Rectal smooth muscle tissue (tissue), 1 donor: ENCODE data around the gene RBM18.

ENCODE experiments used
- H3K27ac ChIP-seq: one replicate; pipeline ENCODE4 v1.7.0; 2013; ENCODE audit warnings: low read depth, low read length, inconsistent platforms
- H3K27me3 ChIP-seq: one replicate; pipeline ENCODE4 v1.7.0; 2013; ENCODE audit warnings: low read length; ENCODE audit not compliant: control insufficient read depth, insufficient read depth
- H3K36me3 ChIP-seq: one replicate; pipeline ENCODE4 v1.7.0; 2013; ENCODE audit warnings: low read length; ENCODE audit not compliant: control insufficient read depth, insufficient read depth
- H3K4me1 ChIP-seq: one replicate; pipeline ENCODE4 v1.7.0; 2013; ENCODE audit warnings: low read length; ENCODE audit not compliant: control insufficient read depth, insufficient read depth
- H3K4me3 ChIP-seq: one replicate; pipeline ENCODE4 v1.7.0; 2013; ENCODE audit warnings: low read length
- H3K9ac ChIP-seq: one replicate; pipeline ENCODE4 v1.7.0; 2013; ENCODE audit warnings: low read length

RBM18 gene

DNA sequence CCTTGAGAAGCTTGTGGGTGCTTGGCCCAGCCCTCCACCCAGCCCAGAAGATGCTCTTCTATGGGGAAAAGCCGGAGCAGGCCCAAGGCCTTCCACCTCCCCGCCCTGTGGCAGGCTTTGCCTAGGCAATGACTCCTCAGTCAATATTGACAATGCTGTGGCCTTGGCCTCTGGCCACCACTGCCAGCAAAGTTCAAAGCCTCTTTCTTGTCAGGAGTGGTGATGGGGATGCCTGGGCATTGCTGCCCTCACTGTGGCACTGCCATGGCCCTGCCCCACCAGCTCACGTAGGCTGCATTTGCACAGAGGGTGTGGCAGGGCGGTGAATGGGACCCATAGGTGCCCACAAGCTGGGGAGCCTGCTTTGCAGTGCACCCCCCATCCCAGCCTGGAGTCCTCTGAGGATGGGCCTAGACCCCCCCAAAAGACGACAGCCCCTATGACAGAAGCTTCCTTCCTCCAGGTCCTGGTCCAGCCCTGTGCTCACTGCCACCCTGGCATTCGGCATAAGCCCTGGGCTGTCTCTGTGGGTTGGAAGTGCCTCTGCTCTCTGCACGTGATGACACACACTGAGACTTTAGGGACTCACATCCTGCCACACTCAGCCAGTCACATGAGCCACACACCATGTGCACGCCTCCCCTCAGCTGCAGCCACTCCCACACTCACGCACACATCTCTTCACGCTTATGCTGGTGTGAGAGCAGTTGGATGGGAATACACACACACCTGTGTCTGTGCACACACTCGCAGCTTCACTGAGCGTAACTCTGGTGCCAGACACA lies 73.9 kb downstream of the RBM18 start:
- H3K27me3 ChIP-seq: no peaks in the 10 kb centered on the region
- H3K9ac ChIP-seq: no peak overlapping the region
- H3K36me3 ChIP-seq: no peaks in the 10 kb centered on the region
- H3K4me1 ChIP-seq: no peaks in the 10 kb centered on the region
- H3K4me3 ChIP-seq: no peak overlapping the region
- H3K27ac ChIP-seq: no peak overlapping the region

DNA sequence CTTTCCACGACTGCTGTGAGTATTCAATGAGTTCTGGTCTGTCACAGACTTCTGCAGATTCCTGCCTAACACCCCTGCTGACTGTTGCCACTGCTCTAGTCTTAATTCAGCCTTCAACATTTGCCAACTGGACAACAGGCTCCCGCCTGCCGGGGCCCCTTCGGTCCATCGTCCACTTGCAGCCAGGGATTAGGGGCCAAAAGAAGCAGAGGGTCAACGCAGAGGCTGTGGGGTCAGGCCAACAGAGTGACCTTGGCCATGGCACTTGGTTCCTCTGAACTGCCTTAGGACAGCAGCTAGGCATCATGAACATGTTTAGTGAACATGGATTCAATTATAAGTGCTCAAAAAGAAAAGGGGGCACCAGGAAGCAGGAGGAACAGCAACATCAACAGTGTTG lies 76.3 kb downstream of the RBM18 start:
- no peak overlapping the region for H3K27ac ChIP-seq
- no peaks in the 10 kb centered on the region for H3K36me3 ChIP-seq
- H3K9ac ChIP-seq: no peak overlapping the region
- H3K4me1 ChIP-seq: no peaks in the 10 kb centered on the region
- H3K27me3 ChIP-seq: no peaks in the 10 kb centered on the region
- H3K4me3 ChIP-seq: no peak overlapping the region
